DOHH2 (cell line): ENCODE data around the gene ASB6.

Source experiments
- EZH2phosphoT487 ChIP-seq: fragments of 200-600 bp; sonication (generic); IDR thresholded peaks from 2 replicates; pipeline ENCODE4 v1.6.1; 2017; ENCODE audit warnings: borderline replicate concordance, mild to moderate bottlenecking, antibody characterized with exemption, low read length, moderate library complexity, mixed read lengths
- TF ChIP-seq, protein P1 (sequence below): fragments of 200-600 bp; sonication (generic); IDR thresholded peaks from one replicate; pipeline ENCODE4 v1.5.1; 2014; ENCODE audit warnings: antibody characterized with exemption, mild to moderate bottlenecking, low read depth, low read length; ENCODE audit not compliant: poor library complexity, severe bottlenecking

DNA sequence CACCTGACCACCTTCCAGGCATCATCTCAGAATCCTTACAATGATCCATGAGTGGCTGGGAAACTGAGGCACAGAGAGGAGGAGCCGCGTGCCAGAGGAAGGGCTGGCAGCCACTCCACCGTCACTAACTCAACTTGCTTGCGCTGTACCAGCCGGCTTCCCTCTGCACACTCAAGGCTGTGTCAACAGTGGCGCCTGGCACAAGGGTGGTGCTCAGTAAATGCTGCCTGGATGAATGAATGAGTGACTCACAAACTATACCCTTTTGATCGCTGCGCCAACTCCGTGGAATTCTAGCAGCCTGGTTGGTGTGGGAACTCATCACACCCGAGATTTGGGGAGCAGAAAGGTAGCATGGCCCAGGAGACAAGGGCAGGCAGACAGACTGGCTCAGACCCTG lies 45.4 kb upstream of the ASB6 start:
- TF ChIP-seq, protein P1, sequence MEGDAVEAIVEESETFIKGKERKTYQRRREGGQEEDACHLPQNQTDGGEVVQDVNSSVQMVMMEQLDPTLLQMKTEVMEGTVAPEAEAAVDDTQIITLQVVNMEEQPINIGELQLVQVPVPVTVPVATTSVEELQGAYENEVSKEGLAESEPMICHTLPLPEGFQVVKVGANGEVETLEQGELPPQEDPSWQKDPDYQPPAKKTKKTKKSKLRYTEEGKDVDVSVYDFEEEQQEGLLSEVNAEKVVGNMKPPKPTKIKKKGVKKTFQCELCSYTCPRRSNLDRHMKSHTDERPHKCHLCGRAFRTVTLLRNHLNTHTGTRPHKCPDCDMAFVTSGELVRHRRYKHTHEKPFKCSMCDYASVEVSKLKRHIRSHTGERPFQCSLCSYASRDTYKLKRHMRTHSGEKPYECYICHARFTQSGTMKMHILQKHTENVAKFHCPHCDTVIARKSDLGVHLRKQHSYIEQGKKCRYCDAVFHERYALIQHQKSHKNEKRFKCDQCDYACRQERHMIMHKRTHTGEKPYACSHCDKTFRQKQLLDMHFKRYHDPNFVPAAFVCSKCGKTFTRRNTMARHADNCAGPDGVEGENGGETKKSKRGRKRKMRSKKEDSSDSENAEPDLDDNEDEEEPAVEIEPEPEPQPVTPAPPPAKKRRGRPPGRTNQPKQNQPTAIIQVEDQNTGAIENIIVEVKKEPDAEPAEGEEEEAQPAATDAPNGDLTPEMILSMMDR, result no peak
- no peak for TF ChIP-seq EZH2phosphoT487
